PC-9 (cell line): Measurements from ENCODE around the gene ZNF574.

Experiments used
- EZH2 ChIP-seq: fragments of 200-600 bp; sonication (generic); IDR thresholded peaks from 2 replicates; pipeline ENCODE4 v1.8.0; 2017; ENCODE audit warnings: antibody characterized with exemption, low read depth
- TF ChIP-seq, protein P1 (sequence below): fragments of 200-600 bp; sonication (generic); conservative IDR thresholded peaks from 2 replicates; pipeline ENCODE4 v1.6.1; 2017; ENCODE audit warnings: mixed run types, antibody characterized with exemption, mild to moderate bottlenecking, moderate library complexity

- TF ChIP-seq, protein P1, sequence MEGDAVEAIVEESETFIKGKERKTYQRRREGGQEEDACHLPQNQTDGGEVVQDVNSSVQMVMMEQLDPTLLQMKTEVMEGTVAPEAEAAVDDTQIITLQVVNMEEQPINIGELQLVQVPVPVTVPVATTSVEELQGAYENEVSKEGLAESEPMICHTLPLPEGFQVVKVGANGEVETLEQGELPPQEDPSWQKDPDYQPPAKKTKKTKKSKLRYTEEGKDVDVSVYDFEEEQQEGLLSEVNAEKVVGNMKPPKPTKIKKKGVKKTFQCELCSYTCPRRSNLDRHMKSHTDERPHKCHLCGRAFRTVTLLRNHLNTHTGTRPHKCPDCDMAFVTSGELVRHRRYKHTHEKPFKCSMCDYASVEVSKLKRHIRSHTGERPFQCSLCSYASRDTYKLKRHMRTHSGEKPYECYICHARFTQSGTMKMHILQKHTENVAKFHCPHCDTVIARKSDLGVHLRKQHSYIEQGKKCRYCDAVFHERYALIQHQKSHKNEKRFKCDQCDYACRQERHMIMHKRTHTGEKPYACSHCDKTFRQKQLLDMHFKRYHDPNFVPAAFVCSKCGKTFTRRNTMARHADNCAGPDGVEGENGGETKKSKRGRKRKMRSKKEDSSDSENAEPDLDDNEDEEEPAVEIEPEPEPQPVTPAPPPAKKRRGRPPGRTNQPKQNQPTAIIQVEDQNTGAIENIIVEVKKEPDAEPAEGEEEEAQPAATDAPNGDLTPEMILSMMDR = no peak
- TF ChIP-seq EZH2 = no peak
Measured at GRCh38 chr19:42030645-42031440, 45.1 kb upstream of the ZNF574 start.
